HG03571 (cell line): ENCODE data around the gene NCAPD2.

Source experiments
- ATAC-seq: cut with Tn5 transposase; IDR thresholded peaks from one replicate; pipeline ENCODE4 v1.9.1; 2021; ENCODE audit not compliant: unreplicated experiment

NCAPD2 gene, protein sequence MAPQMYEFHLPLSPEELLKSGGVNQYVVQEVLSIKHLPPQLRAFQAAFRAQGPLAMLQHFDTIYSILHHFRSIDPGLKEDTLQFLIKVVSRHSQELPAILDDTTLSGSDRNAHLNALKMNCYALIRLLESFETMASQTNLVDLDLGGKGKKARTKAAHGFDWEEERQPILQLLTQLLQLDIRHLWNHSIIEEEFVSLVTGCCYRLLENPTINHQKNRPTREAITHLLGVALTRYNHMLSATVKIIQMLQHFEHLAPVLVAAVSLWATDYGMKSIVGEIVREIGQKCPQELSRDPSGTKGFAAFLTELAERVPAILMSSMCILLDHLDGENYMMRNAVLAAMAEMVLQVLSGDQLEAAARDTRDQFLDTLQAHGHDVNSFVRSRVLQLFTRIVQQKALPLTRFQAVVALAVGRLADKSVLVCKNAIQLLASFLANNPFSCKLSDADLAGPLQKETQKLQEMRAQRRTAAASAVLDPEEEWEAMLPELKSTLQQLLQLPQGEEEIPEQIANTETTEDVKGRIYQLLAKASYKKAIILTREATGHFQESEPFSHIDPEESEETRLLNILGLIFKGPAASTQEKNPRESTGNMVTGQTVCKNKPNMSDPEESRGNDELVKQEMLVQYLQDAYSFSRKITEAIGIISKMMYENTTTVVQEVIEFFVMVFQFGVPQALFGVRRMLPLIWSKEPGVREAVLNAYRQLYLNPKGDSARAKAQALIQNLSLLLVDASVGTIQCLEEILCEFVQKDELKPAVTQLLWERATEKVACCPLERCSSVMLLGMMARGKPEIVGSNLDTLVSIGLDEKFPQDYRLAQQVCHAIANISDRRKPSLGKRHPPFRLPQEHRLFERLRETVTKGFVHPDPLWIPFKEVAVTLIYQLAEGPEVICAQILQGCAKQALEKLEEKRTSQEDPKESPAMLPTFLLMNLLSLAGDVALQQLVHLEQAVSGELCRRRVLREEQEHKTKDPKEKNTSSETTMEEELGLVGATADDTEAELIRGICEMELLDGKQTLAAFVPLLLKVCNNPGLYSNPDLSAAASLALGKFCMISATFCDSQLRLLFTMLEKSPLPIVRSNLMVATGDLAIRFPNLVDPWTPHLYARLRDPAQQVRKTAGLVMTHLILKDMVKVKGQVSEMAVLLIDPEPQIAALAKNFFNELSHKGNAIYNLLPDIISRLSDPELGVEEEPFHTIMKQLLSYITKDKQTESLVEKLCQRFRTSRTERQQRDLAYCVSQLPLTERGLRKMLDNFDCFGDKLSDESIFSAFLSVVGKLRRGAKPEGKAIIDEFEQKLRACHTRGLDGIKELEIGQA (N-terminal part only)

GRCh38 chr12:6493497-6494257, at the start of gene NCAPD2:
Gene NCAPD2 (plus strand): TSS chr12:6494102. CDS start chr12:6495099, 997 bp downstream.
- ATAC-seq: peak; percentile 89

DNA sequence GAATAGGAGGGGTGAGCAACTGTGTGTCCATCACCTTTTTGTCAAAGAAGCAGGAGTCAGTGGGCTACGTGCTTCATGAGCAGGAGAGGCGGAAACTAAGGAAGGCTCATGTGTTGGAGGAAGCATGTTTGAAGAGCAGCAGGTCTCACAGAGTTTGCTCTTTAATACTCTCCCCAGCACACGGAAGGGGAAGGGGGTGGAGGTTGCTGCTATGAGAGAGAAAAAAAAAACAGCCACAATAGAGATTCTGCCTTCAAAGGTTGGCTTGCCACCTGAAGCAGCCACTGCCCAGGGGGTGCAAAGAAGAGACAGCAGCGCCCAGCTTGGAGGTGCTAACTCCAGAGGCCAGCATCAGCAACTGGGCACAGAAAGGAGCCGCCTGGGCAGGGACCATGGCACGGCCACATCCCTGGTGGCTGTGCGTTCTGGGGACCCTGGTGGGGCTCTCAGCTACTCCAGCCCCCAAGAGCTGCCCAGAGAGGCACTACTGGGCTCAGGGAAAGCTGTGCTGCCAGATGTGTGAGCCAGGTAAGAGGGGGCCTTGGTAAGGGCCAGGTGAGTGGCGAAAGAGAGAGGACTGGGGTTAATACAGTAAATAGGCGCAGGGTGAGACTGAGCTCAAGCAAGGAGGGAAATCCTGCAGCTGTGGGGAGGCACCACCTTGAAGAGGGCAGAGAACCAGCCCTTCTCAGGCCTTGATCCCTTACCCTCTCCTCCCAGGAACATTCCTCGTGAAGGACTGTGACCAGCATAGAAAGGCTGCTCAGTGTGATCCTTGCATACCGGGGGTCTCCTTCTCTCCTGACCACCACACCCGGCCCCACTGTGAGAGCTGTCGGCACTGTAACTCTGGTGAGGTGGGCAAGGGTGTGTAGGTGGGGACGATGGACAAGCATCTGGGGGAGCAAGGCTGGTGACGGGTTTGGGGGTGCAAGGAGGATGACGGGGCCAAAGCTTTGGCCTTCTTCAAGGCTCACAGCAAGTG, 48.9 kb upstream of the NCAPD2 start, which contains the start of gene CD27:
Gene CD27, plus strand, starts transcription at position 252 of the 985 bp plus-strand sequence. Its CDS starts 141 bp downstream, at position 393.
- ATAC-seq: no peak

- ATAC-seq: no peak
Observed at GRCh38 chr12:6450091-6450868, 43.6 kb upstream of the NCAPD2 start.

- no peak for ATAC-seq
Observed at GRCh38 chr12:6450869-6451347, 43.0 kb upstream of the NCAPD2 start.

DNA sequence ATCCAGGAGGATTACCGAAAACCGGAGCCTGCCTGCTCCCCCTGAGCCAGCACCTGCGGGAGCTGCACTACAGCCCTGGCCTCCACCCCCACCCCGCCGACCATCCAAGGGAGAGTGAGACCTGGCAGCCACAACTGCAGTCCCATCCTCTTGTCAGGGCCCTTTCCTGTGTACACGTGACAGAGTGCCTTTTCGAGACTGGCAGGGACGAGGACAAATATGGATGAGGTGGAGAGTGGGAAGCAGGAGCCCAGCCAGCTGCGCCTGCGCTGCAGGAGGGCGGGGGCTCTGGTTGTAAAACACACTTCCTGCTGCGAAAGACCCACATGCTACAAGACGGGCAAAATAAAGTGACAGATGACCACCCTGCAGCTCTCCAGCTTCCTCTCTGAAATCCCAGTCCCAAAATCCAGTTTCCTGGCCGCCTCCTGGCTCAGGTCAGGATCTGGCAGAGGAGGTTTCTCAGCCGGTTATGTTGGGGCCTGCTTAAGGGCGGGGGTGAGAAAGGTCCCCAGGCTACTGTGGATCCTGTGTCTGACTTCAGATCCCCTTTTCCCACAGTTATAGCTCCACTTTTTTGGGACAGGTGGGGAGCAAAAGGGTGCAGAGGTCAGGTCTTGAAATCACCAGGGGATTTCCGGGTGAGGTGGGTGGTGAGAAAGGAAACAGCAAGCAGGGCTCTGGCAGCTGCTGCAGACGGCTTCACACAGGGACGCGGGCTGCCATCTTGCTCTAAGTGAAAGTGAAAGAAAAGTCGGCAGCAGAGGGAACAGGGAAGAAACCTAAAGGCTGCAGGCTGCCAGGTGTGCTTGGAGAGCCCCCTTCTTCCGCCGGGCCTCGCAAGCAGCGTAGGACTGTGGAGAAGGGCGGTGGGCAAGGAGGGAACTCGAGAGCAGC, 42.3 kb upstream of the NCAPD2 start, which contains the start of gene TAPBPL:
Gene TAPBPL, plus strand, starts transcription at position 695 of the 897 bp plus-strand sequence. CDS start 207 bp downstream, outside the sequence.
- peak; percentile 55 for ATAC-seq

- no peak for ATAC-seq
Observed at GRCh38 chr12:6452245-6452943, 41.5 kb upstream of the NCAPD2 start.

GRCh38 chr12:6452944-6453630, 40.8 kb upstream of the NCAPD2 start:
- ATAC-seq: no peak

- ATAC-seq: no peak
Observed at GRCh38 chr12:6457220-6457945, 36.5 kb upstream of the NCAPD2 start.

DNA sequence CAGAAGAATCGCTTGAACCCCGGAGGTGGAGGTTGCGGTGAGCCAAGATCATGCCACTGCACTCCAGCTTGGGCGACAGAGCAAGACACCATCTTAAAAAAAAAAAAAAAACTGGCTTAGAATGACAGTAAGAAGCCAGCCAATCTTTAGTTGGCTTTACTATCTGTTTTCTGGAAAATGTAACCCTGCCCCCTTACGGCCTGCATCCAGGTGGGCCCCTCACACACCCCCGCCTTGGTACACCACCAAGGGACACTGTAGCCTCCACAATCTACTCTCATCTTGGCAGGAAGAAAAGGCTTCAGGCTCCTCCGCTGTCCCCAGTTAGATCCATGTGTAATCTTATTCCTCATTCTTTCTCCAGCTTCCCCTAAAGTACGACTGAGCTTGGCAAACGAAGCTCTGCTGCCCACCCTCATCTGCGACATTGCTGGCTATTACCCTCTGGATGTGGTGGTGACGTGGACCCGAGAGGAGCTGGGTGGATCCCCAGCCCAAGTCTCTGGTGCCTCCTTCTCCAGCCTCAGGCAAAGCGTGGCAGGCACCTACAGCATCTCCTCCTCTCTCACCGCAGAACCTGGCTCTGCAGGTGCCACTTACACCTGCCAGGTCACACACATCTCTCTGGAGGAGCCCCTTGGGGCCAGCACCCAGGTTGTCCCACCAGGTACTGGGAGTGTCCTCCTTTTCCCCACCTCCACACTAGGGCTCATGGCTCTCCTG, 35.5 kb upstream of the NCAPD2 start:
- no peak for ATAC-seq

DNA sequence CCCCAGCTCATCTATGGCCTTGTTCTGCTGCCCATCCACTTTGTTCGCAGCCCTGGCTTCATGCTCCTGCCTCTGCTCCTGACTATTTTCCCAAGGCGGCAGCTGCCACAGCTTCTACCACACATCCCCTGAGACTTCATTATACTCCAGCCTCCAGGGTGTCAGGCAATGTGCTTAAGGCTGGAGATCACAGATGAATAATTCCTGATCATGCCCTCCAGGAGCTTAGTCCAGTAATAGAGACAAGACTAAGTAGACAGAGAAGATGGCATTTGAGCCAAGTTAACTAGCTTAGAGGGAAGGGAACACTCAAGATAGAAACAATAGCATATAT, 34.9 kb upstream of the NCAPD2 start:
- ATAC-seq: no peak

GRCh38 chr12:6460751-6461371, 33.0 kb upstream of the NCAPD2 start:
- ATAC-seq: no peak

GRCh38 chr12:6461401-6462233, 32.3 kb upstream of the NCAPD2 start:
- ATAC-seq: peak; percentile 80
